HG03095 (cell line): Measurements from ENCODE around the gene RUBCNL.
A peak's percentile ranks its signal among the peaks of the same experiment; 100 is the strongest.
"Not testable (repeated sequence)": the region's sequence is repeated elsewhere in the genome, so short reads cannot be mapped to it uniquely, and the experiment has no call there.

Experiments used
- ATAC-seq: cut with Tn5 transposase; IDR thresholded peaks from one replicate; pipeline ENCODE4 v1.9.1; 2021; ENCODE audit warnings: moderate library complexity; ENCODE audit not compliant: unreplicated experiment

The RUBCNL gene

DNA sequence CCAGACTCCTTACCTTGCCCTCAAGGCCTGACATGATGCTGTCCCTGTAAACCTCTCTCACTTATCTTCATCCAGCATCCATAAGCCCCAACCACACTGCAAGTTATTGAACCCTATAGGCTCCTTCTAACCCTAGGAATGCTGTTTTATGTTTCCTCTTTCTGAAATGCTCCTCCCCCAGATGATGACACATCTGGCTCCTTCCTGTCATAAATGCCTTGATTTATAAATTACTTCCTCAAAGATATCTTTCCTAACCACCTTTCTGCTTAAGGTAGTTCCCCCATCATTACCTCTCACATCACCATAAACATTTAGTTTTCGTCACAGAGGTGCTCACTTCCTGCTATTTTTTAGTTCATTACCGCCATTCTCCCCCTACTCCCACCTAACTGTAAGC lies 12.3 kb downstream of the RUBCNL start:
- no peak for ATAC-seq

DNA sequence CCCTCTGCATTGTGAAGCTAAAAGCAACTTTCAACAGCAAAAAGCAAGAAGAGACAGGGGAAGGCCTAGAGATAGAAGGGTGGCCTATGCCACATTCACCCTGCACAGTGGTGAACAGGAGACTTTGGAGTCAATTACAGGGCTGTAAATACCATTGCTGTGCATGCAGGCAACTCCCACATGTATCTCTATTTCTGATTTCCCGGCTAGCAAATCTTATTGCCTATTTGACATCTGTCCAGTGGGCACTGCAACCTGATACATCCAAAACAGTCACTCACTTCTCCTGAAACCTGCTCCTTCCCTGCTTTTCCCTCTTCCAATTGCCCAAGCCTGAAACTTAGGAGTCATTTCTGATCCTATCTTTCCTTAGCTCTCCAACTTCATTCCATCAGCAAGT lies 13.4 kb downstream of the RUBCNL start:
- no peak for ATAC-seq

DNA sequence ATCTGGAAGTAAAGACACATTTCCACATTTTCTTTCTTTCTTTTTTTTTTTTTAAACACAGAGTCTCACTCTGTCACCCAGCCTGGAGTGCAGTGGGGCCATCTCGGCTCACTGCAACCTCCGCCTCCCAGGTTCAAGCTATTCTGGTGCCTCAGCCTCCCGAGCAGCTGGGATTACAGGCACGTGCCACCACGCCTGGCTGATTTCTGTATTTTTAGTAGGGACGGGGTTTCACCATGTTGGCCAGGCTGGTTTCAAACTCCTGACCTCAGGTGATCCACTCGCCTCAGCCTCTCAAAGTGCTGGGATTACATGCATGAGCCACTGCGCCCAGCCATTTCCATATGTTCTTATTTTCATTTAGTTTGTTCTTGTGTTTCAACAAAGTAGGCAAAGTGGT lies 14.1 kb downstream of the RUBCNL start:
- ATAC-seq: not testable (repeated sequence)

DNA sequence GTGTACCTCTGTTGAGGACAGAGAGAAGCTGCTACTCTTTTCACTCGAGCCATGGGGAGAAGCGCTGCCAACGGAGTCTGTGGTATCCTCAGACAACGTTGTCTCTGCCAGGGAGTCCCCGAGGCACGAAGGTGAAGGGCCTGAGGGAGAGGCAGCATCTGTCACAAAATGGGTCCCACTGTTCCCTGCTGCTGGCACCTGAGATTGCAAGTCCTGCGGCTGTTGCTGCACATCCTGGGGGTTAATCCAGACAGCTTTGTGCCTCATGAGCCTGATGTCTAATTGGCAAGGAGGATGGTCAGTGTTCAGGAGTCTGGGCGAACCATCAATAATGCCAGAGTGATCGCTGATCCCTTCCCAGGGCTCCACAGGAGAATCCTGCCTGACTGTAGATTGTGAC lies 15.0 kb downstream of the RUBCNL start:
- no peak for ATAC-seq

DNA sequence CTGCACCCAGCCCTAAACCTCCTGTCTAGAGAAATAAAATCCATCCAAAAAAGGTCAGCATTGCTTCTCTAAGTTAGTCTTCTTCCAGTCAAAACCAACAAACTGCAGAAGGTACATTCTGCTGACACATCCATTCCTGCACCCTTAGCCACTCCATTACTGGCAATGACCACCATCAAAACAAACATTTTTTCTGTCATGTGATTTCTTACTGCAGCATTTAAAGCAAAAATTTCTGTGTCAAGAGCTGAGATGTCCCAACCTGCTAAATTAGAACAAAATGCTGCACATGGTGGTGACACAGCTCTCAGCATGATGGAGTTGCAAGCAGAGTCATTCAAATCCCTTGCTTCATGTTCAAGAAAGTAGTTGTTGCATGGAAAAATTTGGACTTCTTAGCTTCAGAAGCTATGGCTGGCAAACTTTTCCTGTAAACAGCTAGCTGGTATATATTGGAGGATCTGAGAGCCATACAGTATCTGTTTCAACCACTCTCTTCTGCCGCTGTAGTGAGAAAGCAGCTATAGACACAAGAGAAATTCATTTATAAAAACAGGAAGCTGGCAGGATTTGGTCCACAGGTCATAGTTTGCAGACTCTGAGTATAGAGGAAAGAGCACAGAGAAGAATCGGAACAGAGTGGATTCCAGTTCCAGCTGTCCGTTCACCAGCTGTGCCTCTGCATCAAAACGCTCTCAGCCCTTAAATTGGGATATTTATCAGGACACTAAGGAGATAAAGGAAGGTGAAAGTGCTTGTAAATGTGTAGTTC lies 17.4 kb downstream of the RUBCNL start:
- peak; percentile 48 for ATAC-seq

DNA sequence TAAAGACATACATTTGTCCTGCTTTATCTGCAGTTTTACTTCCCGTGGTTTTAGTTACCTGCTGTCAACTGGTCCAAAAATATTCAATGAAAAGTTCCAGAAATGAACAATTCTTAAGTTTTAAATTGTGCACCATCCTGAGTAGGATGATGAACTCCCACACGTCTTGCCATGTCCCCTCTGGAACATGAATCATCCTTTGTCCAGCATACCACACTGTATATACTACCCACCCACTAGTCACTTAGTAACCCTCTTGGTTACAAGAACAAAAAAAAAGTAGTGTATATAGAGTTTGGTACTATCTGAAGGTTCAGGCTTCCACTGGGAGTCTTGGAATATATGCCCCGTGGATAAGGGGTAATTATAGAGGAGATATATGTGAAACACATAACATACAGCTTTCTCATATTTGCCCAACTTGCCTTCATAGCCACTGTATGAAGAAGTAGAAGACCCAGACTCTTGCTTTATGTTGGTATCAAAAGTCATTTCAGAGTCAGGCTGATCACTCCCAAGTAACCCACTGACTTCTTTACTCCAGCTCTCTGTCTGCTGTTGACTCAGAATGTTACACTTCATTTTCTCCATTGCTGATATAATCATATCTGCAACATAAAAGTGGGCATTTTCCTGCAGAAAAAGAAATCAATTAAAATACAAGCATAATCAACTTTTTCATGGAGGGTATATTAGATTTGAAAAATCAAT lies 19.3 kb downstream of the RUBCNL start:
- ATAC-seq: no peak

DNA sequence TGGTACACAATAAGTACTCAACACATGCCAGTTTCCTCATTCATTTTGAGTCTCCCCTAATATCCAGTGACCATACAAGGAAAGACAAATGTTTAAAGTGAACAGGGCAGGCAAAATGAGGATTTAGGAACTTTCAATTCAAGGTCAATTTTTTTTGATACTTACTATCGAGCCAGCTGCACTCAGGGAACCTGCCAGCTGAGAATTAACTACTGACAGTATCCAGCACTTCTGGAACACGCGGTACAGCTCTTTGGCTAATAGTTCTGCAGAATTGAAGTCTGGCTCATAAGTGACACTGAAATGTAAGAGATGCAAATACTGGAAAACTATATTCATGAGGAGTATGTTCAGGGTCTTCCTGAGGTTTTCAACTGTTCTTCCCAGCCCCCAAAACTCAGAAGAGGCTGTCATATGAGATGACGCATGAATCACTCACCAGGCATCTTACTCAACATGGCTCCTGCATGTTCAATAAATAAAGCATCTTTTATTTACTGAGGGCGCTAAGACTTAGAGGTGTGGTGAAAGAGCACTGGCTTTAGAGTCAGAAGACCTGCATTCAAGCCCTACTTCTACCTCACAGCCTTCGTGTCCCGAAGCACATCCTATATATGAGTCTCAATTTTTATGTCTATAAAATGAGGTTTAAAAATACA lies 25.6 kb downstream of the RUBCNL start:
- ATAC-seq: no peak

DNA sequence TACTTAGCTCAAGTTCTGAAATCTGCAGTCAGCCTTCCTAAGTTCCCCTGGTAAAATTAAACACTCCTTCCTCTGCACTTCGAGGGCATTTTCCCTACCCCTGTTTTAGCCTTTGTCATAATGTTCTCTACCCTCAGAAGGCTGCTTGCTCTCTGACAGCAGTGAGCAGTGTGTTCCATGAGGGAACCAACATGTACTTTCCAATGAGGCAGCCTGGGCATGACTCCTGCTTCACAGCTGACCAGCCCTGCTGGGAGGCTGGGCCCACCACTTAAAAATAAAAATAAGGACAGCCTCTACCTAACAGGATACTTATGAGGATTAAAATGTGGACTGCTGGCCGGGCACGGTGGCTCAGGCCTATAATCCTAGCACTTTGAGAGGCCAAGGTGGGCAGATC lies 26.4 kb downstream of the RUBCNL start:
- no peak for ATAC-seq

DNA sequence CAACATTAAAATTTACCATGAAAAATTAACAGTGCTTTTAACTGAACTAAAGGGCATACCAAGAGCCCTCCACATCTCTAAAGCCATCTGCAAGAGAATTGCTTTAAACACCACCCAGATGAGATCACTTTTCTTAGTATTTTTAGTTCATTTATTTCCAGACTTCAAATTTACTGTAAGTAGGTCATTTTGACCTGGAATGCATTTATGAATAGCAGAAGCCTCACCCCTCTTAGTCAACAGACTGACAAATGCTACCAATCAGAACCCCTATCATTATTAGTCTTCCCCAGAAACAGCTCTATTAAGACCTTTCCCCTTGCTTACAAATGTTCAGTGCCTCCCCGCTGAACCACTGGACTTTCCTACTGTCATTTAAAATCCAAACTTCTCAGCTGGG lies 27.3 kb downstream of the RUBCNL start:
- ATAC-seq: no peak

DNA sequence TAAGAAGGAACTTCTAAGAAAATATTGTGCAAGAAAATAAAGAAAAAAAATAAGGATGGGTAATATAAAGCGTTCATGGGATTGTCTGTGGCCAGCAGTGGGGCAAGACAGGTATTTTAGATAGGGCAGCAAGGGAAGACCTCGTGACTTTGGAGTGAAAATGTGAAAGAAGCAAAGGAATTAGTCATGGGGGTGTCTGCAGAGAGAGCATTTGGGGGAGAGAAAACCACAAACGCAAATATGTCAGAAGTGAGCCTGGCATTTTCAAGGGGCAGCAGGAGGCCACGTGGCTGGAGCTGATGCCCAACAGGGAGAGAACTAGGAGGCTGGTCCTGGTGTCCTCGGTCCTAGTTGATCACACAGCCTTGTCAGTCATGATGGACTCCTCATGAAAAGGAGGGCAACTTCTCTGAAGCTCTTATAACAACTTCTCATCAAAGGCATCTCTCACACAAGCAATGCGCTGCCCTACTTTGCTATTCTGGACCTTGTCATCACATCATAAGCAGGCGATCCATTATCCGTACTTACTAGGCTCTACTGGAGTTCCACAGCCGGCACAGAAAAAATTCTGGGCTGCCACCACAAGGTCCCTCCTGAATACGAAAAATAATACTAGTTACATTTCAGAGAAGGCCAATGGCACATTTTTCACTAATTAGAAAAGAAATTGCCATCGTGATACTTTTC lies 31.0 kb downstream of the RUBCNL start:
- no peak for ATAC-seq

DNA sequence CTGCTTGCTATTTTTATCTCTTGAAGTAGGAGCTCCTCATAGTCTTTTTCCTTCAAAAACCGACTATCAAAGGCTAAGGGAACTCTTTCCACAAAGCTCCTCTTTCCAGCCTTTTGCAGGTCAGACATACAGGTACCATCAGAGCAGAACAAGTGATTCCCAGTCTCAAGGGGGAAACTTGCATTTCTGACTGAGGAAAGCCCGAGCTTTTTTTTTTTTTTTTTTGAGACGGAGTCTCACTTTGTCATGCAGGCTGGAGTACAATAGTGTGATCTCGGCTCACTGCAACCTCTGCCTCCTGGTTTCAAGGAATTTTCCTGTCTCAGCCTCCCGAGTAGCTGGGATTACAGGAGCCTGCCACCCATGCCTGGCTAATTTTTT lies 32.0 kb downstream of the RUBCNL start:
- no peak for ATAC-seq

DNA sequence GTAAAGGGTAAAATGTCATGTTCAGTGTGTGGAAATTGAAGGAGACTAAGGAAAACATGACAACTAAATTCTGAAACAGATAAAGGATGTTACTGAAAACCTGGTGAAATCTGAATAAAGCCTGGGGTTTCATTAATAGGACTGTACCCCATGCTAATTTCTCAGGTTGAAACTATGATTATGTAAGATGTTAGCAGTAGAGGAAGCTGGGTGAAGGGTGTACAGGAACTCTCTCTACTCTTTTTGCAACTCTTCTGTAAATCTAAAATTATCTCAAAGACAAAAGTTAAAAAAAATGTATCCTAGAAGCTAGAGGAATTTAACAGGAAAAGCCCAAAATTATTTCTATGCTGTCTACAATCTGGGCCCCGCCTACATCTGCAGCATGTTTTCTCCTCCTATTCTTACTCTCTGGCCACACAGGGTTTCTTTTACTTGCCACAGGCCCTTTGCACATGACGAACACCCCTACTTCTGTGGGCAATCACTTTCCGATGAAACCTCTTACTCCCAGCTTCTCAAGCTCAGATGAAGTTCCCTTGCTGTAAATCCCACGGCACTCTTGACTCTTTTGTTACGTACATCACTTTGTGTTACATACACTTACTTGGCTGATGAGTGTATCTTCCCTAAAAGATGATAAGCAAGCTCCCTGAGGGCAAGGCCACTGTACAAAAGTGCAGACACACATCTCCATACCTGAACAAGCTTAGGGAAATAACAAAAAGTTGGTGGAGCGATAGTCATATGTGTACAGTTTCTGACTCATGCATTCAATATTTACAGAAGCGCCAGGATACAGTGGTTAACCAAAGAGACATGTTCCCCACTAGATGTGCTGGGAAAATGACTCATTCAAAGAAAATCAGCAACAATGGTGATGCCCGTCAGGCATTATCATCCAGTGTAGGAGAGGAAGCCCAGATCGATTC lies 32.6 kb downstream of the RUBCNL start:
- no peak for ATAC-seq

DNA sequence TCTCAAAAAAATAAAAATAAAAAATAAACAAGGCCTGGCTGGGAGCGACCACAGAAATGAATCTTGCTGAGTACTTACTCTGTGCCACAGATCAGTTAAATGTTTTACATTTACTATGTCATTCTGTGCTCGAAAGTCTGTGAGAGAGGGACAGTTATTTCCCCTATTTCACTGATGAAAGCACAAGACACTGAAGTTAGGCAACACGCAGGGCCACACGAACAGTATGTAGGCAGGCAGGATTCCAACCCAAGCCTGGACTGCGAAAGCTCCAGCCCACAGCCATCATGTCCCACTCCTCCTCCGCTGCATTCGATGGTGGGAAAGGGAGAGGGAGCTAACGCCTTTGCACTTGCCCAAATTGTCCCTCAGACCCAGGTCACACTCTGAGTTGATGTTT lies 34.2 kb downstream of the RUBCNL start:
- no peak for ATAC-seq

DNA sequence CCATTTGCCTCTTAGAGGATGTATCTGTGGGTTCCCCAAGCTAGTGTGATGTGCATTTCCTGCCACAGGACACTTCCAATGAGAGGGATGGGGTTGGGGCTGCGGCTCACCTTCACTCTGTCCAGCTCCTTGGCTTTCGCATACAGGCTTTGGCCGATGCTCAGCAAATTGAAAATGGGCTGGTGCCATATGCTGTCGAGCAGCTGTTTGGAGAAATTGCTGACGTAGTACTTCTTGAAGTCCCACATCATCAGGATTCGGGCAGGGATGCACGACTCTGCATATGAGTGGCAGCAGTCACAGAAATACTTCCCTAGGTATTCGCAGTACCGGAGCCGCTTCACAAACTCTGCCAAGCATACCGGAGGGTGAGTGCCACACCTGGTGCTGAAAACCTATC lies 37.0 kb downstream of the RUBCNL start:
- no peak for ATAC-seq

DNA sequence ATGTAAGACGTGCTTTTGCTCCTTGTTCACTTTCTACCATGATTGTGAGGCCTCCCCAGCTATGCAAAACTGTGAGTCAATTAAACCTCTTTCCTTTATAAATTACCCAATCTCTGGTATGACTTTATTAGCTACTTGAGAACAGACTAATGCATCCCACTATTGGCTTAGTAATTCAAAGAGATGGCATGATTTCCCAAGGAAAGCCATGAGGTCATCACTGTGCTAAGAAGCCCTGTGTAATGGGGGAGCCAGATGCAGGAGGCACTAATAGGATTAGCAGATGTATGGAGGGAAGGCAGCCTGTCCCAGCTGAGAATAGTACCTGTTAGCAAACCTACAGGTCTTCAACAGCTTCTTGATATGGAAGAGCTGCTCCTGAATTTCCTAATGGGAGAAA lies 38.1 kb downstream of the RUBCNL start:
- ATAC-seq: no peak

DNA sequence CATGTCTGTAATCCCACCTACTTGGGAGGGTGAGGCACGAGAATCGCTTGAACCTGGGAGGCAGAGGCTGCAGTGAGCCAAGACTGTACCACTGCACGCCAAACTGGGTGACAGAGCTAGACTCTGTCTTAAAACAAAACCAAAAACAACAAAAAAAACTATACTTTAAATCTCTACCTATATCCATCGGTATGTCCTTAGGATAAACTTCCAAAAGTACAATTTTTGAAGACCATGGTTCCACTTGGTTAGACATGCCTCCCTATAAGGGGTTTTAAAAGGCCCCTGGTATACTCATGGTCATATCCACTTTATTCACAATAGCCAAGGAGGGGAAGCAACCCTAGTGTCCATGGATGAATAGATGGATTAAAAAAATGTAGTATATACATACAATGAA lies 39.8 kb downstream of the RUBCNL start:
- no peak for ATAC-seq

DNA sequence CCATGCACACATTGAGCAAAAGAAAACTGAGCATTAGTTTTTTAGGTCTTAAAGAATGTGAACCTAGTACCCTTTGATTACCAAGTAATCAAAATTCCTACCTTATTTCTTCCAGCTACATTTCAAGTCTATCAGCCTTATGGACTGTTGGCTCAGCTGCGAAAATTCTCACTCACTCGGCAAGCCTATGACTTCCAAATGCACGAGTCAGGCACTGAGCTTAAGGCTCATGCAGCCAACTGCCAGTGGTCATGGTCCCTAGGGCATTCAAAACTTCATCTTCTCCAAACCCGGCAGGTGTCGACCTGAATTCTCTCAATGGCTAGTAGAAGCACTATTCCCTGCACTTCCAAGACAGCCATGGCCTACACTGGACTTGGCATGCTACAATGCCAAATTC lies 41.2 kb downstream of the RUBCNL start:
- no peak for ATAC-seq

DNA sequence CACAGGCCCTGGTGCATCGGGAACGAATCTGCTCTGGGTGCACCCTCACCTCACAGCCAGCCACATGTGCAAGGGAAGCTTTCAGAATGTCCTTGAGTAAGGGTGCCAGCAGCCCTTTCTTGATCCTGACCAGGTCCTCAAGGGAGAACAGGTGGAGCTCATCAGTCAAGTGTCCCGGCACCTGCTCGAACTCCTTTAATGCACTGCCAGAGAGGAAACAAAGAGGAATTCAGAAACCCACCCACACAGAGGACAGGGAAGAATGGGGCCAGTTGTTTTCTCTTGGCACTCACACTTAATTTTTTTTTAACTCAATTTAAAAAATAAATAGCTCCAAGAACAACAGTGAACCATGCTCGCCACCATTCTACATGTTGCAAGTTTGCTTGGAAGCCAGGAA lies 41.7 kb downstream of the RUBCNL start:
- no peak for ATAC-seq

DNA sequence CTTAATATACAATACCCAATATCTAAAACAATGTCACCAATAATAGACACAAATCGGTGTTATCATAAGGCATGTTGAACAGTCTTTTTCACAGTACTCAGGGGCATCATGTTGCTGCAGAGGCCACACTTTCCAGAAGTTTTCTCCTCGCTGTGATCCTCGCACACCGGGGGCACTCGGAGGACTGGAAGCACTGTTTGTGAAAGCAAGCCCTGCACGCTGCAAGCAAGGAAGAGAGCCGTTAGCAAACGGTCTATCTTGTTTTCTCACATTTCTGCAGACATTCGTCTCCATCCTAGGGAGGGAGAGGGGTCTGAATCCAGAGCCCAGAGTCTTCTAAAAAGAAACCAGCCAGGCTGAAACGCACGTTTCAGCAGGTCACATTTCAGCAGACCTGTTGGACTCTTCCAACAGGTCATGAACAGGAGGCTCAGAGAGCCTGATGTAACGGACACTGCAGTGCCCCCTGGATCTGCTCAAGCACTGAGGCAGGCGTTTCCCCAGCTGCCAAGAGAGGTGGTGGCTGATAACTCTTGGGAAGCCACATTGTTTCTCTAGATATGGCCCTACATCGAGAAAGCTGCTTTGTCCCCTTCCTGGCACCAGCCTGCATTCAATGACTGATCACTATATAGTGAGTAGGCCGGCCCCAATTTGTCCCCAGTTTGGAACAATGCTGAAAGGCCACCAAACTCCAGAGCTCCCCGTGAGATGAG lies 43.6 kb downstream of the RUBCNL start:
- no peak for ATAC-seq

DNA sequence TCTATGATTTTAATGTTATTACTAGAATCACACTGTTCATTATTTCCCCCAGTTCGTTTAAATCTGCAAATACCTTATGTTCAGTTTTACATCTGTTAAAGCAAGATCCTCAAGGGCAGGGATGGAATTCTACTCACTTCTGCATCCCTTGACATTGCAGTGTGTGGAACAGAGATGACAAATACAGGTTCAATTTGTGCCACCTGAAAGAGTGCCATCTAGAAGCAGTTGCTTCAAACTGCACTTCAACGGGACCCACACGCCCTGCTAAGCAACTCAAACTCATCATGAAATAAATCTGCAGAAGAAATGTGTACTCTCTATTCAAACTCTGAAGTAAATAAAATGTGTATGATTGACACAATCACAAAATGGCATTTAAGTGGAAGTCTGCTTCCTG lies 44.5 kb downstream of the RUBCNL start:
- ATAC-seq: no peak
